Heart right ventricle (tissue), 16 donors: ENCODE results near the gene TGFBR1. TPM values are rescaled to one million over a fixed set of nuclear protein-coding genes. Genes with fewer than 3 reads are reported as not detected.

Source experiments
- ATAC-seq, 8 donors: fragments of 200-7000 bp; cut with Tn5 transposase; one replicate each; pipeline ENCODE4 v1.9.1; 2020; ENCODE audit warnings: mild to moderate bottlenecking in 8 of 8, moderate library complexity in 8 of 8, moderate number of reproducible peaks in 1 of 8
- DNase-seq, 2 donors: peaks; one replicate each; pipeline ENCODE4 v3.0.0-alpha.2; 2020
- H3K27ac ChIP-seq, 10 donors: fragments of 200-600 bp; sonication (generic) in 2 of 10; one replicate each; pipeline versions ENCODE4 v1.5.0 to v1.8.0; 2020 to 2022; ENCODE audit warnings: mild to moderate bottlenecking in 3 of 10
- H3K27me3 ChIP-seq, 7 donors: fragments of 200-600 bp; one replicate each; pipeline ENCODE4 v1.8.0; 2021 to 2022; ENCODE audit warnings: mild to moderate bottlenecking in 2 of 7
- H3K36me3 ChIP-seq, 9 donors: fragments of 200-600 bp; sonication (generic) in 1 of 9; one replicate each; pipeline versions ENCODE4 v1.5.0 to v1.8.0; 2020 to 2022; ENCODE audit warnings: mild to moderate bottlenecking in 2 of 9
- H3K4me1 ChIP-seq, 9 donors: fragments of 200-600 bp; sonication (generic) in 1 of 9; one replicate each; pipeline versions ENCODE4 v1.5.0 to v1.8.0; 2020 to 2022; ENCODE audit warnings: mild to moderate bottlenecking in 4 of 9
- H3K4me3 ChIP-seq, 10 donors: fragments of 200-600 bp; sonication (generic) in 2 of 10; one replicate each; pipeline versions ENCODE4 v1.5.0 to v1.8.0; 2020 to 2022; ENCODE audit warnings: mild to moderate bottlenecking in 7 of 10, moderate library complexity in 2 of 10
- H3K9me3 ChIP-seq, 11 donors: fragments of 200-600 bp in 10 of 11; sonication (generic) in 2 of 11; one replicate each; pipeline versions ENCODE4 v1.5.0 to v1.8.0; 2013 to 2022; ENCODE audit warnings: mild to moderate bottlenecking in 2 of 11, control low read depth in 1 of 11, moderate library complexity in 1 of 11
- WGBS, 2 donors: extraction: QIAGEN DNeasy Blood & Tissue Kit; methylation state at CpG; one replicate each; pipeline ENCODE4 v1.1.7; 2013; ENCODE audit warnings: inconsistent platforms in 1 of 2; 5-methylcytosine and 5-hydroxymethylcytosine counted together
- intact Hi-C, 10 donors: fragments of 100-400 bp; cut with DNase I; formaldehyde crosslinking; loops; one replicate each; pipeline versions ENCODE4 v1.11.1 to v1.14.2; 2022
- polyA plus RNA-seq, 2 donors: library from polyadenylated mRNA; stranded (reverse); fragments of 200-250 nt; gene quantifications; one replicate each; pipeline ENCODE4 v1.2.3, GENCODE V29; 2013
- total RNA-seq, 10 donors: library from RNA; stranded (reverse); fragmentation: NEBNext Ultra II Directional in 3 of 10; extraction: Animal tissue kit (Norgen Biotek cat#: 25700) in 3 of 10; gene quantifications; one replicate each; pipeline versions ENCODE4 v1.2.1 to v1.2.4, GENCODE V29; 2021 to 2023
- TF ChIP-seq, protein P1 (sequence below), 9 donors: fragments of 200-600 bp; sonication (generic) in 2 of 9; IDR thresholded peaks; one replicate each; pipeline versions ENCODE4 v1.5.0 to v1.8.0; 2021 to 2022; ENCODE audit warnings: antibody characterized with exemption in 9 of 9, mild to moderate bottlenecking in 5 of 9, moderate library complexity in 1 of 9
- donor health status: Arrhythmogenic right ventricular cardiomyopathy.
- donor health status: ischemic (EF 13 %, LVEDD 7.1; RV severe dilation, severe dysfunction).
- donor health status: healthy with polysubstance abuse.
- donor health status: DM: no; HTN: yes; CAD: no.
- donor health status: DM: no; HTN: no; CAD: no.
- donor health status: ischemic (EF 25% LVEDD 6.9; RV normal size, moderate dysfunction).
- donor health status: ischemic (EF 25% LVEDD 5.7; RV mildly dilated, moderate dysfunction).
- donor health status: healthy.
- donor health status: DM: yes; HTN: yes; CAD: no.
- donor health status: Ischemic cardiomyopathy.
- donor health status: ischemic (EF 35%, LVEDD 5.7; RV mildly dilated, moderate dysfunction).
- donor health status: nonischemic (EF 11% LVEDD 7.7; RV severe dilation, severe dysfunction).
- donor health status: DM: yes; HTN: yes; CAD: no.
- donor health status: PGD.
- donor health status: ischemic (EF 29% LVEDD 5.4; RV normal size, mild dysfunction).
- donor health status: nonischemic (EF 23%, LVEDD 6.1; RV moderate dilation, normal function).

TGFBR1 gene
- total and polyA plus RNA-seq, 12 donors: 4.9 to 25.4 (median 13.5) TPM

DNA sequence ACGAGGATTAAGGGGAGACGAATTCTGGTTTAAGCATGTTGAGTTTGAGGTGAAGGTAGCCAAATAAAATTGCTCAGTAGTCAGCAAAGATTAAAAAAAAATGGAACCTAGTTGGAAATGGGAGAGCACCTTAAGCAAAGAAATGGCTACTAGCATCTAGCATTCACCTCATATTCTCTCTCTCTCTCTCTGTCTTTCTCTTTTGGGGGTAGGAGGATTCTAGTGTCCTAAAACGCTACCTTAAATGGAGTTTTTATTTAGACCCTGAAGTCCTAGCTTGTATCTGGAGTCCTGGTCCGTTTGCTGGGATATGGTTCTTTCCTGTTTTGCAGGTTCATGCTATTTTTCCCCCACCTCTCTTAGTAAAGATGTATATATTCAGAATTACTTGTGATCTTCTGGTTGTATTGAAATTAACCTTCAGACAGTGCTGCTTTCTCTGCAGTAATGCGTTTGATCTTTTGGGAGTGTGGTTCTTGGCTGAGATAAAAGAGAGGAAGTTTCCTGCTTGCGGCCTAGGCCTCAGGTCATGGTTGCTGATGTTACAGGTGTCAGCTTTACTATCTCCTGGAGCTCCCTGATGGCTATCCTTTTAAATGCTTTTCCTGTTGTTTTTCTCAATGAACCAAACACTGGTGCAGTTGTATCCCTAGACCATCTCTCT lies 8.0 kb downstream of the TGFBR1 start:
- Histone ChIP-seq H3K27ac (peak overlapping the region in 1 of 10 donors; percentile 15), H3K4me1 (peaks cover 7 to 86% (median 66%) of the 10 kb centered on the region in 9 donors), H3K9me3 (no peaks in the 10 kb centered on the region), H3K27me3 (no peaks in the 10 kb centered on the region), H3K4me3 (no peak overlapping the region), H3K36me3 (no peaks in the 10 kb centered on the region)
- ATAC-seq: no peak
- TF ChIP-seq, protein P1, sequence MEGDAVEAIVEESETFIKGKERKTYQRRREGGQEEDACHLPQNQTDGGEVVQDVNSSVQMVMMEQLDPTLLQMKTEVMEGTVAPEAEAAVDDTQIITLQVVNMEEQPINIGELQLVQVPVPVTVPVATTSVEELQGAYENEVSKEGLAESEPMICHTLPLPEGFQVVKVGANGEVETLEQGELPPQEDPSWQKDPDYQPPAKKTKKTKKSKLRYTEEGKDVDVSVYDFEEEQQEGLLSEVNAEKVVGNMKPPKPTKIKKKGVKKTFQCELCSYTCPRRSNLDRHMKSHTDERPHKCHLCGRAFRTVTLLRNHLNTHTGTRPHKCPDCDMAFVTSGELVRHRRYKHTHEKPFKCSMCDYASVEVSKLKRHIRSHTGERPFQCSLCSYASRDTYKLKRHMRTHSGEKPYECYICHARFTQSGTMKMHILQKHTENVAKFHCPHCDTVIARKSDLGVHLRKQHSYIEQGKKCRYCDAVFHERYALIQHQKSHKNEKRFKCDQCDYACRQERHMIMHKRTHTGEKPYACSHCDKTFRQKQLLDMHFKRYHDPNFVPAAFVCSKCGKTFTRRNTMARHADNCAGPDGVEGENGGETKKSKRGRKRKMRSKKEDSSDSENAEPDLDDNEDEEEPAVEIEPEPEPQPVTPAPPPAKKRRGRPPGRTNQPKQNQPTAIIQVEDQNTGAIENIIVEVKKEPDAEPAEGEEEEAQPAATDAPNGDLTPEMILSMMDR (IDR thresholded peaks at IDR 0.05): no peak
- intact Hi-C loops: no loop called here
- WGBS, 2 donors: 70 to 82% methylated on average over 6 of the region's 6 CpGs
- no peak for DNase-seq

DNA sequence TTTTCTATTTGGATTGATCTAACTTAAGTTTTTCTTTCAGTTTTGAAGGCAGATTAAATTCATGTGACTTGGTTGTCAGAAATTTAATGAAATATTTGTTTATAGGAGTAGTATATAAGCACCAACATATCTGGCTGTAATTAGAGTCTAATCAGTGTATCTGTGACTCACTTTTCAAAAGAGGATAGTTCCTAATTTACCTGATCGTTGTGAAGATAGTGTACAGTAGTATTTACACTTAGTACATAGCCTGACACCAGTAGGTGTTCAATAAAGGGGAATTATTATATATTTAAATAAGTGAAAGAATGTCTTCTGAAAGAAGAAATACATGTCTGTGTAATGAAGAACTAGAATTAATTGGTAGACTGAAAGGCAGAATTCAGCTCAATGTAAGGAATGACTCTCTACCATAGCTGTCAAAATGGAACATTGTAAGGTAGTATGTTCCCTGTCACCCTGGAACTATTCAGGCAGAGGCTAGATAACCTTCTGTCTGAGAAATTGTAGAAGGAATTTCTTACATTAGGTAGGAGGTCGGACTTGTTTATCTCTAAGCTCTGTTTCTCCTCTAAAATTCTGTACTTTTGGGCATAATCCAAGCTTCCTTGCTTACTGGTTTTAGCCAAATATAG lies 8.6 kb downstream of the TGFBR1 start:
- Histone ChIP-seq H3K27ac (peak overlapping the region in 2 of 10 donors; percentile 15 to 16), H3K4me3 (no peak overlapping the region), H3K4me1 (peaks cover 7 to 86% (median 63%) of the 10 kb centered on the region in 9 donors), H3K9me3 (no peaks in the 10 kb centered on the region), H3K36me3 (no peaks in the 10 kb centered on the region), H3K27me3 (no peaks in the 10 kb centered on the region)
- ATAC-seq: no peak
- TF ChIP-seq, protein P1 (IDR thresholded peaks at IDR 0.05): no peak
- WGBS, 2 donors: 64 to 72% methylated on average over 2 of the region's 2 CpGs
- intact Hi-C loops: no loop called here
- DNase-seq: no peak

DNA sequence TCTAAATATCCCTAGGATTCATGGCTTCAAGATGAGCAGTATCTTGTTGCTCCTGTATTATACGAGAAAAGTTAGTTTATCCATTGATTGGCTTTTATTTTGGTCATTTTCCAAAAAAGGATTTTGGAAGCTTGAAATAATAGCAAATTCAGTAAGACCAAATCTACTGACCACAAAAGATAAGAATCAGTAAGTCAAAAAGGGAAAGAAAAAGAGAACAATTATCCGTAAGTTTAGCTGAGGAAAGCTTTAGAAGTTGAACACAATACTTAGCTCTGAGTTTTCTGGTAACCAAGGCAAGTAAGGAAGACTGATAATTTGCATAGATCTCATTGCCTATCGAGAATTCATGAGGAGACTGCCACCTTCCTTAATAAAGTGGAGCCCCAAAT lies 9.1 kb downstream of the TGFBR1 start:
- 72 to 82% methylated on average over 3 of the region's 3 CpGs for WGBS, 2 donors
- Histone ChIP-seq H3K36me3 (no peaks in the 10 kb centered on the region), H3K4me1 (peaks cover 7 to 86% (median 64%) of the 10 kb centered on the region in 9 donors), H3K9me3 (no peaks in the 10 kb centered on the region), H3K27me3 (no peaks in the 10 kb centered on the region), H3K27ac (peak overlapping the region in 1 of 10 donors; percentile 16), H3K4me3 (no peak overlapping the region)
- no peak for ATAC-seq
- DNase-seq: no peak
- intact Hi-C loops: no loop called here
- TF ChIP-seq, protein P1 (IDR thresholded peaks at IDR 0.05): no peak

DNA sequence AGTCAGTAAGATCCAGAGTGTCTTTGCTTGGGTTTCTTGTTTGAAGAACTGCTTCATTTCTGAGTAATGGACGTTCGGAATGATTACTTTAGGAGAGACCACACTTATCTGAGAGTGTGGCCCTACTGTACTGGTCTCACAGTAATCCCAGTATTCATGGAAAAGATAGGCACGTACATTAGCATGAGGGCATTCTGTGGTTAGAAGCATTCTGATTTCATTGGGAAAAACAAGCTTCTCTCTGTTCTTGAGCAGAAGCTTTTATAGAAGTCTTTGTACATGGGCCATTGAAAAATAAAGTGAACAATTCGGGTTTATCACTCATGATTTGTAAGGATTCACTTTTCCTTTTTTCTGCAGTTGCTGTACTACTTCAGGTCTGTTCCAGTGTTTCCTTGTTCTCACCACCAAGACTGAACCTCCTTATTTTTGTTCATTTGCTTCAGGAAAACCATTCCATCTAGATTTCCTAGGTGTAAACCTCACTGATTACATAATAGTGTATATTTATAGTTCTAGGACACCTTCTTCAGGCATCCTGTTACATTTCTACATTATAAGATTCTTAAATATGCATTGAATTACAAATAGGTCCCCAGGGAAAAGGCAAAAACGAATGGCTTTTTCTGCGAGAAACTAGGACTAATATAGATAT lies 10.1 kb downstream of the TGFBR1 start:
- ATAC-seq (no peak), DNase-seq (no peak)
- H3K27me3 ChIP-seq: no peaks in the 10 kb centered on the region
- no peaks in the 10 kb centered on the region for H3K36me3 ChIP-seq
- TF ChIP-seq, protein P1 (IDR thresholded peaks at IDR 0.05): no peak
- no peaks in the 10 kb centered on the region for H3K9me3 ChIP-seq
- H3K4me3 ChIP-seq: no peak overlapping the region
- peaks cover 7 to 84% (median 65%) of the 10 kb centered on the region in 9 donors for H3K4me1 ChIP-seq
- intact Hi-C loops: no loop called here
- WGBS, 2 donors: 72% methylated on average over 6 of the region's 6 CpGs
- H3K27ac ChIP-seq: peak overlapping the region in 1 of 10 donors; percentile 15
